ENCODE results near the gene SNED1. TPM values are rescaled to one million over a fixed set of nuclear protein-coding genes. Genes with fewer than 3 reads are reported as not detected.

Gene SNED1
- total RNA-seq, 2 experiments from 2014 or later = 1.4 to 1.8 TPM

DNA sequence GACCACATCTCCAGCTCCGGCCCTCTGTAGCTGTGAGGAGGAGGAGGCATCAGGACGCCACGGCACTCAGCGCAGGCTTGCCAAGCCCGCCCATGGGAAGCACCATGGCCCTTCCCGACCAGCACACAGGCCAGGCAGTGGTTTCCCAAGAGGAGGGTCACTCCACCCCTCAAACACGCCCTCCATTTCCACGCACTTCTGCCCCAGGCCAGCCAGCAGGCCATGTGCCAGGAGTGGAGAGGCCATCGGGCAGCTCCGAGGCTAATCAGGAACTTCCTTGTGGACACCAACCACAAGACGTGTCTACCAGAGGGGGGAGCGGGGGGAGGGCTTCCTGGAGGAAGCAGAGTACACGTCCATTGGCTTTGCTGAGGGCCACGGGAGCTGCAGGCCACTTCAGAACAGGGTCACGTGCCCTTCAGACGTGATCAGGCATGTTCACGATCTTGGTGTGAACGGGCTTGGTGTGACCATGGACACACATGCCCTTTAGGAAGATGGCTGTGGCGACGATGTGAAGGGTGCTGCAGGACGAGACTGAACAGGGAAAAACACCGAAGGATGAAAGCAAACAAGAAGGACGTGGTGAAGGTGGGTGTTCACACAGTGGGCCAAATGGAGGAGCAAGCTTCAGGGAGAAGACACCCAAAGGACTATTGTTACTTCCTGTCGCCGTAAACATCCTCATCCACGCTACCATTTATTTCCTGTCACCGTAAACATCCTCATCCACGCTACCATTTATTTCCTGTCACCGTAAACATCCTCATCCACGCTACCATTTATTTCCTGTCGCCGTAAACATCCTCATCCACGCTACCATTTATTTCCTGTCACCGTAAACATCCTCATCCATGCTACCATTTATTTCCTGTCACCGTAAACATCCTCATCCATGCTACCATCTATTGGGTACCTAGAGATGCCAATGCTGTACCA is 110.1 kb downstream of the SNED1 start:
- intact Hi-C loops (cut with micrococcal nuclease) = loop anchor here (5.0 kb wide), 1 partner anchor 39 kb away; the partner anchor contains the start of gene PASK
- CTCF ChIA-PET = interaction anchor here (1.3 kb wide), 1 partner anchor 30 kb away, joined by 3 read pairs; no protein-coding TSS in a partner anchor
- DNase-seq (peak; percentile 32), ATAC-seq (no peak)
- H3K9me3 Mint-ChIP-seq = no peaks in the 10 kb centered on the region
- peak overlapping the region; percentile 81 for H3K4me3 Mint-ChIP-seq
- H3K27me3 Mint-ChIP-seq = no peaks in the 10 kb centered on the region
- H3K36me3 Mint-ChIP-seq (ENCODE audit: low read depth) = peaks cover 31% of the 10 kb centered on the region
- TF ChIP-seq, protein P1, sequence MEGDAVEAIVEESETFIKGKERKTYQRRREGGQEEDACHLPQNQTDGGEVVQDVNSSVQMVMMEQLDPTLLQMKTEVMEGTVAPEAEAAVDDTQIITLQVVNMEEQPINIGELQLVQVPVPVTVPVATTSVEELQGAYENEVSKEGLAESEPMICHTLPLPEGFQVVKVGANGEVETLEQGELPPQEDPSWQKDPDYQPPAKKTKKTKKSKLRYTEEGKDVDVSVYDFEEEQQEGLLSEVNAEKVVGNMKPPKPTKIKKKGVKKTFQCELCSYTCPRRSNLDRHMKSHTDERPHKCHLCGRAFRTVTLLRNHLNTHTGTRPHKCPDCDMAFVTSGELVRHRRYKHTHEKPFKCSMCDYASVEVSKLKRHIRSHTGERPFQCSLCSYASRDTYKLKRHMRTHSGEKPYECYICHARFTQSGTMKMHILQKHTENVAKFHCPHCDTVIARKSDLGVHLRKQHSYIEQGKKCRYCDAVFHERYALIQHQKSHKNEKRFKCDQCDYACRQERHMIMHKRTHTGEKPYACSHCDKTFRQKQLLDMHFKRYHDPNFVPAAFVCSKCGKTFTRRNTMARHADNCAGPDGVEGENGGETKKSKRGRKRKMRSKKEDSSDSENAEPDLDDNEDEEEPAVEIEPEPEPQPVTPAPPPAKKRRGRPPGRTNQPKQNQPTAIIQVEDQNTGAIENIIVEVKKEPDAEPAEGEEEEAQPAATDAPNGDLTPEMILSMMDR (IDR thresholded peaks at IDR 0.05) = no peak
- POLR2A ChIA-PET = interaction anchor here (1.0 to 2.9 kb wide), 4 partner anchors 9 to 153 kb away, joined by 3 to 11 read pairs (median 5); partner anchors contain the start of genes PASK and PPP1R7
- peaks cover 62% of the 10 kb centered on the region for H3K4me1 Mint-ChIP-seq (ENCODE audit: low read depth)
- peak overlapping the region; percentile 93 for H3K27ac Mint-ChIP-seq

DNA sequence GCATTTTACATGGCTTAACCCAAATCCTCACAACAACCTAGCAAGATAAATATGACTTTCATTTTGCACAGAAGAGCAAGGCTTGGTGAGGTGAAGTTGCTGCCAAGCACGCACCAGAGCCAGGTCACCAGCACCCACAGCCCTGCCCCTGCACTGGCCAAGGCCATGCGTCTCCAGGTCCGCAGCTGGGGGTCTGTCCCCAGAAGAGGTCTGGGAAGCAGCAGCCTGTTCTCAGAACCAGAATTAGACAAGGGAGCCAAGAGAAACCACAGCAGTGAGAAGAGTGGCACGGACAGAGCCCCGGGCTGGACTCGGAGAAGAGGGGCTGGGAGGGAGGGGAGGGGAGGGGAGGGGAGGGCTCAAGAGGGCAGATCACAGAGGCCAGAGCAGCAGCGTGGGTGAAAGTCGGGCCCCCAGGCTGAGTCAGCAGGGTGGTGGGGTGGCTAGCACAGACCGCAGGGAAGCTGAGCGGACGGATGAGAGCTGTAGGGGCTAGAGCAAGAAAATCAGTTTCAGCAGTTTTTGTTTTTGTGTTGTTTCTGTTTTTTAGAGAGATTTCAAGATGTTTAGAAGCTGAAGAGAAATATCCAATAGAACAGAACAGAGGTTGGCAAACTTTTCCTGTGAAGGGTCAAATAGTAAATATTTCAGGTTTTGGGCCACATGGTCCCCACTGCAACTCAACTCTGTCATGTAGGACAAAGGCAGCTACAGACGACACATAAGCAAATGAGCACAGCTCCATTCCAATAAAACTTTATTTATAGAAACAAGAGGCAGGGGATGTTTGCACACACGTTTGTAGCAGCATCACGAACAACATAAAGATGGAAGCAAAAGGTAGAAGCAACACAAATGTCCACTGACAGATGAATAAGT is 111.0 kb downstream of the SNED1 start:
- peaks cover 59% of the 10 kb centered on the region for H3K4me1 Mint-ChIP-seq (ENCODE audit: low read depth)
- TF ChIP-seq, protein P1 (IDR thresholded peaks at IDR 0.05) = no peak
- POLR2A ChIA-PET = interaction anchor here (1.0 to 4.7 kb wide), 5 partner anchors 8 to 152 kb away, joined by 3 to 38 read pairs (median 6); partner anchors contain the start of genes MTERF4, PASK and PPP1R7
- CTCF ChIA-PET = interaction anchor here (1.1 kb wide), 1 partner anchor 40 kb away, joined by 4 read pairs; the partner anchor contains the start of gene PASK
- H3K27ac Mint-ChIP-seq = peak overlapping the region; percentile 93
- H3K4me3 Mint-ChIP-seq = peak overlapping the region; percentile 81
- no peaks in the 10 kb centered on the region for H3K9me3 Mint-ChIP-seq
- intact Hi-C loops (cut with micrococcal nuclease) = loop anchor here (5.0 kb wide), 1 partner anchor 38 kb away; the partner anchor contains the start of gene PASK
- DNase-seq = peak; percentile 68
- no peaks in the 10 kb centered on the region for H3K27me3 Mint-ChIP-seq
- peaks cover 33% of the 10 kb centered on the region for H3K36me3 Mint-ChIP-seq (ENCODE audit: low read depth)
- peak; percentile 37 for ATAC-seq

DNA sequence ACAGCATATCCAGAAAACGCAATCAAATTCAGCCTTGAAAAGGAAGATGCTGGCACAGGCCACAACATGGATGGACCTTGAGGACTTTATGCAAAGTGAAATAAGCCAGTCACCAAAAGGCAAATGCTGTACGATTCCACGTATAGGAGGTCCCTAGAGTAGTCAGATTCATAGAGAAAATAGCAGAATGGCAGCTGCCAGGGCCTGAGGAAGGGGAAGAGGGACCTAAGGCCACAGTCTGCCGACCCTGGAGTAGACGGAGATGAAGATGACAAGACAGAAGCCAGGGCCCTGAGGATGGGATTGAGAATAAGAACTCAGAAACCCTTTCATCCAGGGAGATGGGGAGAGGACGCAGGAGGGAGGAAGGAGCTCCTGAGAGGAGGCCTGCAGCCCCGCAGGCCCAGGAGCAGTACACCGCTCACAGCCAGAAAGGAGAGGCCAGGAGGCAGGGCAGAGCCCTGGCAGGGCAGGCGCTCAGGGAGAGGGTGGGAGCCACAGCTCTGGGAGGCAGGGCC is 111.7 kb downstream of the SNED1 start:
- Mint-ChIP-seq H3K9me3 (no peaks in the 10 kb centered on the region), H3K27me3 (no peaks in the 10 kb centered on the region), H3K4me3 (peak overlapping the region; percentile 81), H3K27ac (peak overlapping the region; percentile 93), H3K36me3 (ENCODE audit: low read depth) (peaks cover 38% of the 10 kb centered on the region), H3K4me1 (ENCODE audit: low read depth) (peaks cover 56% of the 10 kb centered on the region)
- no peak for DNase-seq
- ATAC-seq = peak; percentile 1
- intact Hi-C loops (cut with micrococcal nuclease) = no loop called here
- POLR2A ChIA-PET = interaction anchor here (0.9 to 4.7 kb wide), 5 partner anchors 9 to 204 kb away, joined by 3 to 38 read pairs (median 11); partner anchors contain the start of genes MTERF4, PASK and PPP1R7
- CTCF ChIA-PET = interaction anchor here (1.1 kb wide), 1 partner anchor 39 kb away, joined by 4 read pairs; the partner anchor contains the start of gene PASK
- TF ChIP-seq, protein P1 (IDR thresholded peaks at IDR 0.05) = no peak

DNA sequence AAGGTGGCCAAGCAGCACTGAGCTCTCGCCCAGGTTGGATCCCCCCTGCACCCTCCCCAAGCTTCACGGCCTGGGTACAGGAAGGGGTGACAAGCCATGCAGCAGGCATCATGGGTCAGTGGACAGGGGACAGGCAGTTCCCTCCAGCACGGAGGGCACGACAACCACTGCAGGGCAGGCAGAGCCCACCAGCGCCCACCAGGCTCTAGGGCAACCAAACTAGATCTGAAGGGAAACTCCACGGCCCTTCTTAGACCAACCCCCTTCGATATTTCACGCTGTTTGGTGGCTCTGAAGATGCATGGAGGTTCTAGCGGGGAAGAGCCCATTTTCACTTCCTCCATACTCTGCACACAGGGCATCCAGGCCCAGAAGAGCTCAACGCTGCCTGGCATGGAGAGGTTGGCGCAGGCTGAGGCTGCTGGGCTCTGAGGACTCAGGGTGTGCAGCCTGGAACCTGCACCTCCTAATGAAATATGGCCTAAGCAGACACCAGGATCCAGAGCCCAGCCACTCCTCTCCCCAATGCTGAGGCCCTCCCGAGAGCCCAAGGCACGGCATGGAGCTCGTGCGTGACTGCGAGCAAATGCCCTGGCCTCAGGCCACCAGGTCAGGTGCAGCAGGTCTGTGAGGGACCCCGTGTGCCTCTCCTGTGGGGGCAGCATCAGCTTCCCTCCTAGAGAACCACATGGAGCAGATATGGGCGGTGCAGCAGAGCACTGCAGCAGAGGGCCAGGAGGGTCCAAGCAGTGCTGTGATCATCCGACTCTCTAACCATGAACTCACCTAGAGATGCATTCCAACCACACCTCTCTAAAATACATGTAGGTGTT is 112.4 kb downstream of the SNED1 start:
- ATAC-seq = peak; percentile 50
- POLR2A ChIA-PET = interaction anchor here (0.9 to 4.7 kb wide), 5 partner anchors 10 to 203 kb away, joined by 3 to 38 read pairs (median 11); partner anchors contain the start of genes MTERF4, PASK and PPP1R7

More for the DNA sequence above, 112.4 kb downstream of the SNED1 start:
- CTCF ChIA-PET = no interaction called here
- peak; percentile 42 for DNase-seq
- intact Hi-C loops (cut with micrococcal nuclease) = no loop called here
- TF ChIP-seq, protein P1 (IDR thresholded peaks at IDR 0.05) = no peak
- Mint-ChIP-seq H3K9me3 (no peaks in the 10 kb centered on the region), H3K4me3 (peak overlapping the region; percentile 81), H3K27me3 (no peaks in the 10 kb centered on the region), H3K27ac (peak overlapping the region; percentile 93), H3K36me3 (ENCODE audit: low read depth) (peaks cover 39% of the 10 kb centered on the region), H3K4me1 (ENCODE audit: low read depth) (peaks cover 50% of the 10 kb centered on the region)

All from activated CD8-positive, alpha-beta T cell treated with anti-CD3 and anti-CD28 coated beads for 36 hours (primary cell).